GM23338 (cell line): ENCODE measurements around the gene SLC45A1. TPM values are rescaled to one million over a fixed set of nuclear protein-coding genes. Genes with fewer than 3 reads are reported as not detected.

ENCODE experiments used
- ATAC-seq: fragments of 200-7000 bp; cut with Tn5 transposase; 3 replicates; pipeline ENCODE4 v1.9.1; 2020
- DNase-seq: peaks from one replicate; pipeline ENCODE4 v3.0.0-alpha.2; 2015; ENCODE audit warnings: low spot score
- H2AFZ ChIP-seq: fragments of 200-600 bp; sonication (generic); 2 replicates; pipeline ENCODE4 v1.8.0; 2016; ENCODE audit warnings: antibody characterized with exemption, mild to moderate bottlenecking, moderate library complexity
- H3F3A ChIP-seq: fragments of 200-600 bp; sonication (generic); replicated peaks from 2 replicates; pipeline ENCODE4 v1.8.0; 2017; ENCODE audit warnings: antibody characterized with exemption, mixed run types, low read depth
- H3K27ac ChIP-seq: fragments of 200-600 bp; sonication (generic); 2 replicates; pipeline ENCODE4 v1.6.1; 2016; ENCODE audit warnings: low read depth
- H3K27me3 ChIP-seq: fragments of 200-600 bp; sonication (generic); 2 replicates; pipeline ENCODE4 v1.8.0; 2016; ENCODE audit warnings: mild to moderate bottlenecking, mixed run types, moderate library complexity; ENCODE audit not compliant: insufficient read depth
- H3K36me3 ChIP-seq: fragments of 200-600 bp; sonication (generic); 2 replicates; pipeline ENCODE4 v1.8.0; 2016; ENCODE audit warnings: mild to moderate bottlenecking; ENCODE audit not compliant: insufficient read depth
- H3K4me1 ChIP-seq: fragments of 200-600 bp; sonication (generic); 2 replicates; pipeline ENCODE4 v1.8.0; 2016; ENCODE audit warnings: mild to moderate bottlenecking, moderate library complexity; ENCODE audit not compliant: insufficient read depth
- H3K4me2 ChIP-seq: fragments of 200-600 bp; sonication (generic); 2 replicates; pipeline ENCODE4 v1.7.1; 2017; ENCODE audit warnings: mixed run types
- H3K4me3 ChIP-seq: fragments of 200-600 bp; sonication (generic); 2 replicates; pipeline ENCODE4 v1.6.1; 2016; ENCODE audit warnings: mixed run types
- H3K79me2 ChIP-seq: fragments of 200-600 bp; sonication (generic); replicated peaks from 2 replicates; pipeline ENCODE4 v1.8.0; 2017; ENCODE audit warnings: mild to moderate bottlenecking; ENCODE audit not compliant: insufficient read depth
- H3K9me2 ChIP-seq: fragments of 200-600 bp; sonication (generic); 2 replicates; pipeline ENCODE4 v1.8.0; 2017; ENCODE audit not compliant: insufficient read depth
- H4K20me1 ChIP-seq: fragments of 200-600 bp; sonication (generic); replicated peaks from 2 replicates; pipeline ENCODE4 v1.8.0; 2017; ENCODE audit warnings: mild to moderate bottlenecking; ENCODE audit not compliant: insufficient read depth
- H3K27ac Mint-ChIP-seq: 2 replicates; pipeline ENCODE4 v1.8.0; 2020; ENCODE audit warnings: inconsistent platforms, mild to moderate bottlenecking, moderate library complexity, mixed read lengths
- H3K27me3 Mint-ChIP-seq: 3 replicates; pipeline ENCODE4 v1.8.0; 2022; ENCODE audit warnings: low read depth, mild to moderate bottlenecking, moderate library complexity, mixed read lengths, inconsistent platforms; ENCODE audit not compliant: insufficient read depth, poor library complexity
- H3K36me3 Mint-ChIP-seq: 3 replicates; pipeline ENCODE4 v1.8.0; 2021; ENCODE audit warnings: low read depth, mild to moderate bottlenecking, inconsistent platforms, moderate library complexity, mixed read lengths
- H3K4me1 Mint-ChIP-seq: 3 replicates; pipeline ENCODE4 v1.8.0; 2020; ENCODE audit warnings: mild to moderate bottlenecking, inconsistent platforms, mixed read lengths
- H3K4me3 Mint-ChIP-seq: 3 replicates; pipeline ENCODE4 v1.8.0; 2021; ENCODE audit warnings: moderate library complexity, mild to moderate bottlenecking, inconsistent platforms, mixed read lengths
- H3K9me3 Mint-ChIP-seq: 3 replicates; pipeline ENCODE4 v1.8.0; 2020; ENCODE audit warnings: moderate library complexity, mild to moderate bottlenecking, inconsistent platforms, mixed read lengths
- CREB1 ChIP-seq: fragments of 250-450 bp; sonication (Bioruptor Pico); IDR thresholded peaks from 2 replicates; pipeline ENCODE4 v1.5.0; 2020; ENCODE audit warnings: low read depth, mild to moderate bottlenecking, moderate library complexity
- NANOG ChIP-seq: IDR thresholded peaks from 2 replicates; pipeline ENCODE4 v1.6.1; 2016; ENCODE audit warnings: antibody characterized with exemption, borderline replicate concordance
- POLR2AphosphoS5 ChIP-seq: IDR thresholded peaks from 2 replicates; pipeline ENCODE4 v1.6.1; 2016; ENCODE audit warnings: antibody characterized with exemption, low read depth
- ZNF114 ChIP-seq: fragments of 250-450 bp; sonication (Bioruptor Pico); IDR thresholded peaks from 2 replicates; pipeline ENCODE4 v1.5.0; 2020; ENCODE audit warnings: mild to moderate bottlenecking, moderate library complexity
- polyA plus RNA-seq: library from polyadenylated mRNA; unstranded; fragments of >200 nt; fragmentation: Nextera tagmentation; extraction: Ambion mirVana; gene quantifications from 2 replicates; pipeline ENCODE4 v1.2.1, GENCODE V29; 2016
- total RNA-seq: library from RNA; depleted of rRNA; stranded (reverse); fragments of >200 nt; shearing (Covaris generic); gene quantifications from 2 replicates; pipeline ENCODE4 v1.2.3, GENCODE V29; 2014
- TF ChIP-seq, protein P1 (sequence below), 2 experiments: fragments of 200-600 bp in 1 of 2; sonication (generic) in 1 of 2; conservative IDR thresholded peaks; 2 replicates each; pipeline versions ENCODE4 v1.5.1 to v1.6.1; 2016 to 2017; ENCODE audit warnings: antibody characterized with exemption in 2 of 2, low read depth in 2 of 2, mild to moderate bottlenecking in 2 of 2, moderate library complexity in 1 of 2
- TF ChIP-seq, protein P2 (sequence below): IDR thresholded peaks from one replicate; pipeline ENCODE4 v1.6.1; 2018; ENCODE audit warnings: antibody characterized with exemption; ENCODE audit not compliant: unreplicated experiment

SLC45A1 gene
- total and polyA plus RNA-seq, 2 experiments from 2014 or later = 1.3 to 2.3 TPM

DNA sequence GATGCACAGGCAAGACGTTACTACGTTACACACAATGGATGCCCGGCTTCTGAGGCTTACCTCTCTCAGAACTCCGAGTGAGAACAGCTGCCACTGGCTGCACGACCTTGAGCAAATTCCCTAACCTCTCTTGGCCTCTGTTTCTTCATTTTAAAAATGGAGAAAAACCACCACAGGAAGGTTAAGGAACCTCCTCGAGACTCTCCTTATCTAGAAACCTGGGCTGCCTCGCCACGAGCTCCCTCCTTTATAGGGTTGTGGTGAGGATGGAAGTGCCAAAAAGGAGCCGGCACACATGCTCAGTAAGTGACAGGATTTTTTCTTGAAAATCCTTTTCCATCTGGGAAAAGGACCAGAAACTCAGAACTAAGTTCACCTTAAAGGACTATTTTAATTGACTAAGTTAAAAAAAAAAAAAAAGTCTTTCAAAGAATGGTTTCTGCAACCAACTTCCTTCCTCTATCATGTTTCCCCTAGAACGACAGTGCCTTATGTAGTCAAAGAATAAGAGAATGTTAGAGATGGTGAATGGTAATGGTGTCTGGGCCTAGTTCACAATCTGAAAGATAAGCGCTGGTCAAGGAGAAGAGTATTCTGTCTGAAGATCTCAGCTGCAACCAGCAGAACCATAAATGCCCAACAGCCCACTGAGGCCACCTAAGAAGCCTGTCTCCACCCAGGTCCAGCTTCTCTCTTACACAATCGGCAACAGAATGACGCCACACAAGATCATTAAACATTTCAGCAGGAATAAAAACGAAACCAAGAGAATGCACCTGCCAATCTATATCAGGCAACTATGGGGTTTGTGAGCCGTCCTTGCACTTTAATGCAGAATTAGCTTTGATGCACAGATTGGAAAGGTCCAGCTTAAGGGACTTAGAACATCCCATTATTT is 64.9 kb downstream of the SLC45A1 start:
- peaks cover 61% of the 10 kb centered on the region for H3K4me1 Mint-ChIP-seq
- H4K20me1 ChIP-seq = peaks cover 52% of the 10 kb centered on the region

DNA sequence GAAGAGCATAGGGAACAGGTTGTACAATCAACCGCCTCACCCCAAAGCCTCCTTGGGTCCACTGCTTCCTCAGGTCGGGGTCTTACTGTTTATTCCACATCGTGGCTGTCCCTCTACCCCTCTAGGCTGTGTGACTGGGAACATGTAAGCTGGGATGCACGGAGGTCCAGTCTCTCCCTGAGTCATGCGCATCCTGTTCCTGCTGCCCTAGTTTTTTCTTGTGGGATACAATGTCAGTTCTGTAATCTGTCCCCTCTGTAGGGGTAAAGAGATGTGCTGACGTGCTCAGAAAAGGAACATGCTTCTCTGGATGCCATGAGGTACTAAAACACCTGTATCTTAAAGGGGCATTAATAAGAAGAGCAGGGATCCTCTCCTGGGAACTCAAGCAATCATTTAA is 66.2 kb downstream of the SLC45A1 start:
- H3F3A ChIP-seq = no peaks in the 10 kb centered on the region; the same call in 1 of the 2 replicates
- no peak for ATAC-seq
- TF ChIP-seq, protein P1, sequence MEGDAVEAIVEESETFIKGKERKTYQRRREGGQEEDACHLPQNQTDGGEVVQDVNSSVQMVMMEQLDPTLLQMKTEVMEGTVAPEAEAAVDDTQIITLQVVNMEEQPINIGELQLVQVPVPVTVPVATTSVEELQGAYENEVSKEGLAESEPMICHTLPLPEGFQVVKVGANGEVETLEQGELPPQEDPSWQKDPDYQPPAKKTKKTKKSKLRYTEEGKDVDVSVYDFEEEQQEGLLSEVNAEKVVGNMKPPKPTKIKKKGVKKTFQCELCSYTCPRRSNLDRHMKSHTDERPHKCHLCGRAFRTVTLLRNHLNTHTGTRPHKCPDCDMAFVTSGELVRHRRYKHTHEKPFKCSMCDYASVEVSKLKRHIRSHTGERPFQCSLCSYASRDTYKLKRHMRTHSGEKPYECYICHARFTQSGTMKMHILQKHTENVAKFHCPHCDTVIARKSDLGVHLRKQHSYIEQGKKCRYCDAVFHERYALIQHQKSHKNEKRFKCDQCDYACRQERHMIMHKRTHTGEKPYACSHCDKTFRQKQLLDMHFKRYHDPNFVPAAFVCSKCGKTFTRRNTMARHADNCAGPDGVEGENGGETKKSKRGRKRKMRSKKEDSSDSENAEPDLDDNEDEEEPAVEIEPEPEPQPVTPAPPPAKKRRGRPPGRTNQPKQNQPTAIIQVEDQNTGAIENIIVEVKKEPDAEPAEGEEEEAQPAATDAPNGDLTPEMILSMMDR (conservative IDR thresholded peaks at IDR 0.05; ENCODE audit: low read depth in 2 of 2) = no peak
- TF ChIP-seq CREB1 (CRISPR knock-in tag) = no peak
- H3K27ac ChIP-seq = no peak overlapping the region
- H4K20me1 ChIP-seq = peaks cover 47% of the 10 kb centered on the region
- no peaks in the 10 kb centered on the region for H3K9me3 Mint-ChIP-seq
- H3K27me3 ChIP-seq = no peaks in the 10 kb centered on the region
- no peaks in the 10 kb centered on the region for H3K36me3 ChIP-seq
- DNase-seq = no peak
- H3K4me1 Mint-ChIP-seq = peaks cover 55% of the 10 kb centered on the region
- H2AFZ ChIP-seq = no peak overlapping the region
- peaks cover 96% of the 10 kb centered on the region for H3K79me2 ChIP-seq
- peaks cover 12% of the 10 kb centered on the region for H3K36me3 Mint-ChIP-seq
- no peak overlapping the region for H3K4me3 Mint-ChIP-seq
- H3K4me2 ChIP-seq = no peak overlapping the region
- no peaks in the 10 kb centered on the region for H3K9me2 ChIP-seq
- H3K4me1 ChIP-seq = peaks cover 21% of the 10 kb centered on the region
- H3K27ac Mint-ChIP-seq = peak overlapping the region; percentile 10; the same call in 1 of the 2 replicates
- no peak overlapping the region for H3K4me3 ChIP-seq
- no peaks in the 10 kb centered on the region for H3K27me3 Mint-ChIP-seq

More for the DNA sequence above, 64.9 kb downstream of the SLC45A1 start:
- Mint-ChIP-seq H3K27ac (no peak overlapping the region), H3K4me3 (no peak overlapping the region), H3K36me3 (peaks cover 8% of the 10 kb centered on the region), H3K9me3 (no peaks in the 10 kb centered on the region), H3K27me3 (no peaks in the 10 kb centered on the region)
- ATAC-seq = no peak
- no peak for DNase-seq
- no peak overlapping the region for H2AFZ ChIP-seq
- TF ChIP-seq, protein P2, sequence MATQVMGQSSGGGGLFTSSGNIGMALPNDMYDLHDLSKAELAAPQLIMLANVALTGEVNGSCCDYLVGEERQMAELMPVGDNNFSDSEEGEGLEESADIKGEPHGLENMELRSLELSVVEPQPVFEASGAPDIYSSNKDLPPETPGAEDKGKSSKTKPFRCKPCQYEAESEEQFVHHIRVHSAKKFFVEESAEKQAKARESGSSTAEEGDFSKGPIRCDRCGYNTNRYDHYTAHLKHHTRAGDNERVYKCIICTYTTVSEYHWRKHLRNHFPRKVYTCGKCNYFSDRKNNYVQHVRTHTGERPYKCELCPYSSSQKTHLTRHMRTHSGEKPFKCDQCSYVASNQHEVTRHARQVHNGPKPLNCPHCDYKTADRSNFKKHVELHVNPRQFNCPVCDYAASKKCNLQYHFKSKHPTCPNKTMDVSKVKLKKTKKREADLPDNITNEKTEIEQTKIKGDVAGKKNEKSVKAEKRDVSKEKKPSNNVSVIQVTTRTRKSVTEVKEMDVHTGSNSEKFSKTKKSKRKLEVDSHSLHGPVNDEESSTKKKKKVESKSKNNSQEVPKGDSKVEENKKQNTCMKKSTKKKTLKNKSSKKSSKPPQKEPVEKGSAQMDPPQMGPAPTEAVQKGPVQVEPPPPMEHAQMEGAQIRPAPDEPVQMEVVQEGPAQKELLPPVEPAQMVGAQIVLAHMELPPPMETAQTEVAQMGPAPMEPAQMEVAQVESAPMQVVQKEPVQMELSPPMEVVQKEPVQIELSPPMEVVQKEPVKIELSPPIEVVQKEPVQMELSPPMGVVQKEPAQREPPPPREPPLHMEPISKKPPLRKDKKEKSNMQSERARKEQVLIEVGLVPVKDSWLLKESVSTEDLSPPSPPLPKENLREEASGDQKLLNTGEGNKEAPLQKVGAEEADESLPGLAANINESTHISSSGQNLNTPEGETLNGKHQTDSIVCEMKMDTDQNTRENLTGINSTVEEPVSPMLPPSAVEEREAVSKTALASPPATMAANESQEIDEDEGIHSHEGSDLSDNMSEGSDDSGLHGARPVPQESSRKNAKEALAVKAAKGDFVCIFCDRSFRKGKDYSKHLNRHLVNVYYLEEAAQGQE = no peak
- TF ChIP-seq POLR2AphosphoS5 = no peak
- no peak for TF ChIP-seq NANOG
- TF ChIP-seq ZNF114 (CRISPR knock-in tag) = no peak
- H3K27me3 ChIP-seq = no peaks in the 10 kb centered on the region
- H3K79me2 ChIP-seq = peaks cover 97% of the 10 kb centered on the region
- H3K27ac ChIP-seq = no peak overlapping the region
- peaks cover 25% of the 10 kb centered on the region for H3K4me1 ChIP-seq
- H3K4me2 ChIP-seq = 0 out of 2 replicates have a peak overlapping the region, but pooled peaks have one; percentile 20
- no peaks in the 10 kb centered on the region for H3K9me2 ChIP-seq
- H3K4me3 ChIP-seq = no peak overlapping the region
- H3F3A ChIP-seq = no peaks in the 10 kb centered on the region; the same call in 1 of the 2 replicates
- H3K36me3 ChIP-seq = no peaks in the 10 kb centered on the region
